Brain pericyte (primary cell): Measurements from ENCODE around the gene SIDT2.
"Not testable (repeated sequence)": the region's sequence is repeated elsewhere in the genome, so short reads cannot be mapped to it uniquely, and the experiment has no call there.

ENCODE experiments used
- DNase-seq: peaks from one replicate; pipeline ENCODE4 v3.0.0-alpha.2; 2012; ENCODE audit warnings: low read depth, low spot score

The SIDT2 gene

DNA sequence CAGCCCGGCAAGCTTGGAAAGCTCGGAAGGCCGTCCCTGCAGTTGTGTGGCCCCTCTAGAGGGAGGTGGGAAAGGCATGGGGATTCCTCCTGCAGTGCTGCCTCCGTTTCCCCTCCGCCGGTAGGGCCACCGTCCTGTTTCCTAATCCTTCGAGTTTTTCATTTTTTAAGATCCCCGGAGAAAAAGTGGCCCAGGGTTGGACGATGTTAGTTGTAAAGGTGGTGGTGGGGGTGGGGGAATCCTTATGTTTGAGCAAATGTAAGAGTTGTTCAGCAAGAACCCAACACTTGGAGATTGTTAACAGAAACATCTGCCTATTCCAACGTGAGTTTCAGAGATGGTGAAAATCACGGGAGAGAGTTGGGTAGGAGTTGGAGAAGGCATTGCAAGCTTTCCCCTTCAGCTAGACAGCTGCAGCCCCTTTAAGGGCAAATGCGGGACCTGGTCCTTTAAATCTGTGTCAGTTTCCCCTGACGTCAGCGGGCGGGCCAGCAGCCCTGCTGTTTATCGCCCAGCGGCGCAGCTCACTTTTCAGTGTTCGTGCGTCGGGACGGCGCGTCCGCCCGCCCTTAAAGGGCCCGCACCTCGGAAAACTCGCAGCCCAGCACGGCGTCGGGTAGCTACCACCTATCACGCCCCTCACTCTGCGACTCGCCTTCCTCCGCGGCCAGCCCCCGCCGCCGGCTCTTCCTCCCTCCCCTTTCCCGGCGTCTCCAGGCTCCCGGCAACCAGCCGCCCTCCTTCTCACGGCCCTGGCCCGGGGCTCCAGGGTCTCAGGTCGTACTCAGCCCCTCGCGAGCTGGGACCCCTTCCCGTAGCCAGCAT lies at the start of gene SIDT2:
TSS of gene SIDT2 (plus strand) at position 534 of the 825 bp plus-strand sequence. CDS start 521 bp downstream, outside the sequence.
- DNase-seq, result peak; percentile 85

DNA sequence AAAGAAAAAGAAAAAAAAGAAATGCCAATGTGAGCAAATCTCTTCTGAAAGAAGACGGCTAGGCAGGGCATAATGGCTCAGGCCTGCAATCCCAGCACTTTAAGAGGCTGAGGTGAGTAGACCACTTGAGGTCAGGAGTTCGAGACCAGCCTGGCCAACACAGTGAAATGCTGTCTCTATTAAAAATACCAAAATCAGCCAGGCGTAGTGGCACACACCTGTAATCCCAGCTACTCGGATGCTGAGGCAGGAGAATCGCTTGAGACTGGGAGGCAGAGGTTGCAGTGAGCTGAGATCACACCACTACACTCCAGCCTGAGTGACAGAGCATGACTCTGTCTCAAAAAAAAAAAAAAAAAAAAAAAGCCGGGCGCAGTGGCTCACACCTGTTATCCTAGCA lies 48.1 kb upstream of the SIDT2 start:
- not testable (repeated sequence) for DNase-seq

DNA sequence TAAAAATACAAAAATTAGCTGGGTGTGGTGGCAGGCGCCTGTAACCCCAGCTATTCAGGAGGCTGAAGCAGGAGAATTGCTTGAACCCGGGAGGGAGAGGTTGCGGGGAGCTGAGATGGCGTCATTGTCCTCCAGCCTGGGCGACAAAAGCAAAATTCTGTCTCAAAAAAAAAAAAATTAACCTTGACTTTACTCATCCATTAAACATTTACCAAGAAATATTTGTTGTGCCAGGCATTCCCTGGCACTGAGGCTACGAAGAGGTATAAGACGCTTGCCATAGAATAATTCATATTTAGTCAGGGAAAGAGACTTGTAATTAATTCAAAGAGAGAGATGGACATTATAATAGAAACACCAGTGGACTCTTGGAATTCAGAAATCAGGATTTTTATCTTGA lies 47.7 kb upstream of the SIDT2 start:
- DNase-seq, result no peak

DNA sequence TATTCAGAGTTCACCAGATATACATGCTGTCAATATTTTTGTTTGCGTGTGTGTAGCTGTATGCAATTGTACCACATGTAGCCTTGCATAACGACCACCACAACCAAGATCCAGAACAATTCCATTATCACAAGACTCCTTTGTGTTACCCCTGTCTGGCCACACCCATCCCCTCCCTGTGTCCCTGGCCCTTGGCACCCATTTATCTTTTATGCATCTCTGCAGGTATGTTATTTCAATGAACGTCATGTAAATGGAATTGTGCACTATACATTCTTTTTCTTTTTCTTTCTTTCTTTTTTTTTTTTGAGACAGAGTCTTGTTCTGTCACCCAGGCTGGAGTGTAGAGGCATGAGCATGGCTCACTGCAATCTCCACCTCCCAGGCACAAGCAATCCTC lies 44.1 kb upstream of the SIDT2 start:
- DNase-seq, result no peak

GRCh38 chr11:117134979-117135378 lies 43.6 kb upstream of the SIDT2 start:
- DNase-seq, result not testable (repeated sequence)

GRCh38 chr11:117137223-117138086 lies 41.1 kb upstream of the SIDT2 start:
- DNase-seq, result not testable (repeated sequence)

DNA sequence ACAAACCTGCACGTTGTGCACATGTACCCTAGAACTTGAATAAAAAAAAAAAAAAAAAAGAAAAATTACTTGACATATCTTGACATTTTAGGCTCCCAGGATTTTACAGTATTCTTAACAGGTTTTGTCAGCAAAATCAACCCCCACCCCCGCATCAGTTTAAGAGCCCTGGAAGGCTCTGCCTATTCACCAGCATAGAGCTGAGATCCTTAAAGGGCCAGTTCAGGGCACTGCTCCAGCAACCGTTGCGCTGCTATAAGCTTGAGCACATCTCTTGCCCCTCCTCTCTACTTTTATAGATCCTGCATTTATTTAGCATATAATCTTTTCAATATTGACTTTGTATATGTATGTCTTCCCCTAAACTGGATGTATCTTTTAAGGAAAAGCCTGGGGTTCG lies 35.2 kb upstream of the SIDT2 start:
- no peak for DNase-seq

DNA sequence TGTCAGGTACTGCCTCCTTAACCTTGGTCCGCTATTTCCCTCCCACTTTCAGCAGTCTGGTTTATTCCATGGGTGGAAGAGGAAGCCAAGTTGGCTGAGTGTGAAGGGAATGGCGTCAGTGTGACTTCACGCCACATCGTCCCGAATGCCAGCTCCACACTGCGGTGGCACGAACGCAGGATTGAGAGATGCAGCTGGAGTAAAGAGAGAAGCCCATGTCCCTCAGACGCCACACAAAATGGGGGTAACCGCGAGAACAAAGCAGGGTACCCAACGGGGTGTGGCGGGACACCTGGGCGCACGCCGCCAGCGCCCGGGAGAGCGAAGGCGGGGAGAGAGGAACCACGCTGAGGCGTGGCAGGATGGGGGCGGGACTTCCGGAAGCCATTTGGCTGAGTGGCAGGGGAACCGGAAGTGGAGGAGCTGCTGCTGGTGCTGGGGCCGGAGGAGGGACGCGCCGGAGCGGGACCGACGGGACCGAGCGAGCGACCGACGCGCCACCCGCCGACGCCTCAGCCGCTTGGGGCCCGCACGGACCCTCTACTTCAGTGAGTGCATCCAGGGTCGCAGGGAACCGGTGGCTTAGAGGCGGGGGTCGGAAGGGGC lies 34.6 kb upstream of the SIDT2 start, which contains the start of gene PAFAH1B2:
TSS of gene PAFAH1B2 (plus strand) at position 417 of the 606 bp plus-strand sequence. CDS start 8,161 bp downstream, outside the sequence.
- DNase-seq, result peak; percentile 50

- DNase-seq, result no peak
Observed at GRCh38 chr11:117144477-117145392, 33.8 kb upstream of the SIDT2 start.

DNA sequence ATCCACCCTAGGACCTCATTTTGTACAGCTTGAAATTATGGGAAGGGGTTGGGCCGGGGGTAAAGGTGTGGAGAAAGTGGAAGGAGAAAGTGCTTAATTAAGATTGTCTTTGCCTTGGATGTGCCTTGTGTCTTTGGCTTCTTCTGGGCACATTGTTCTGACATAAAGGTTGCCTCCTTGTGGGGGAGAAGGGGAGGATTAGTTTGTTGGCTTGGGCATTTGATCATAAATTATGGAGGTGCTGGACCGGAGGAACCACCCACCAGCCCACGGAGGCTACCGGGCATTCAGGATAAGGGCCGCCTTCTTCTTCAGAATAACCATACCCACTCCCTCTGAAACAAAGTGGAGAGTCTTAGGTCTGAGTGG lies 33.2 kb upstream of the SIDT2 start:
- DNase-seq, result no peak

GRCh38 chr11:117146521-117146920 lies 32.0 kb upstream of the SIDT2 start:
- DNase-seq, result no peak

GRCh38 chr11:117152066-117152465 lies 26.5 kb upstream of the SIDT2 start:
- DNase-seq, result no peak

- DNase-seq, result no peak
Observed at GRCh38 chr11:117154468-117154867, 24.1 kb upstream of the SIDT2 start.

DNA sequence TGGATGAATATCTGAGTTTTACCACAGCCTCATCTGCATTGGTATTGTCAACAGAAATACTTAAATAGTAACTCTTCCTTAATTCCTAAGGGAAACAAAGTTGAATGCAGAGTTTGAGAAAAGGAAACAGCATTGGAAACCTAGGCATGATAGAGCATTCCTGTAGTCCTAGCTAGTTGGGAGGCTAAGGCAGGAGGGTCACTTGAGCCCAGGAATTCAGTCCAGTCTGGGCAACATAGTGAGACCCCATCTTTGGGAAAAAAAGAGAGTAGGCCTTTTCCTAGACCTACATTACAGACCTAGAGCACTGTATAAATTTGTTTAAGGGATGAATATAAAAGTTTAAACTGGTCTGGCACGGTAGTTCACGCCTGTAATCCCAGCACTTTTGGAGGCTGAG lies 21.0 kb upstream of the SIDT2 start:
- no peak for DNase-seq

DNA sequence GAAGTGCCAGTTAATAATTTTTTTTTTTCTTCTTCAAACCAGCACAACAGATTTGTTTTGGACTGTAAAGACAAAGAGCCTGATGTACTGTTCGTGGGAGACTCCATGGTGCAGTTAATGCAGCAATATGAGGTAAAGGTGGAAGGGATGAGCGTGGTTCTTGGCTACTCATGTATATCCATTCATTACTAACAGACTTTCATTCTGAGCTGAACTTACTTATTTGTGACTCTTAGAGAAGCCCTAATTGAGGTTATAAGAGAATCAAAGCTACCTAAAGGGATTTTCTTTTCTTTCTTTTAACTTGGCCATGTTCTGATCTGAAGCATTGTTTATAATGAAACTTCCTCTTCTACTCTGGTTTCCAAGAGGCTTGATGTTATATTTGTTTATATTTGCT lies 18.7 kb upstream of the SIDT2 start:
- no peak for DNase-seq

- no peak for DNase-seq
Observed at GRCh38 chr11:117160826-117161225, 17.7 kb upstream of the SIDT2 start.

DNA sequence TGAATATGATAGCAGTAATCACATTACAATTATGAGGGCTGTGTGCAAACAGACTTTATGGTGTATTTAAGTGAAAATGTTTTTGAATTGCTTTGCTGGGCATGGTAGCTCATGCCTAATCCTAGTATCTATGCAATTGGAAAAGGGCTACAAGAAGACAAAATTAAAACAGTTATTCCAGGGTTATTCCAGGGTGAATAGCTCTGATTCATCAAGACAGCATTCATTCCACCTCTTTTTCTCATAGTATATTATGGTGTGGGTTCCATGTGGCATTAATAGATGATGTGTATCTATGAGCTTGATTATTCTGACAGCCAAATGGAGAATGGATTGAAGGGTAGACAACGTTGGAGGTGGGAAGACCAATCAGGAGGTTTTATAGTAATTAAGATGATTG lies 12.1 kb upstream of the SIDT2 start:
- no peak for DNase-seq

- DNase-seq, result no peak
Observed at GRCh38 chr11:117169736-117170135, 8.8 kb upstream of the SIDT2 start.

DNA sequence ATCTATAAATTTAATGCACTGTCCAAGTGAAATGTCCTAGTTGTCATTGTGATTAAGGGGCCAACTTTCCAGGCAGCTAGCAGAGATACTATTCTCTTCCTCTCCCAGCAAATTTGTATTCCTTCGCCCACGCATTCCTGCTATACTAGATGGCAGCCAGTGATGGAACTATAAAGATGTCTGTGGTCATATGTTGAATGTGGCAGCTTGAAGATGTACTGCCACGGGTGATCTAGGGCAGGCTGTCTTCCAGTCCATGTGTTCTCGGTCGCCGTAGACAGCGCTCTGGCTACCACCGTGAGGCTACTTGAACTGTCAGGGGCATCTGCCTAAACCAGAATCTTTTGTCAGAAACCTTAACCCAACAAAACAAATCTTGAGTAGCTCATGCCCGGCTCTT lies 8.3 kb upstream of the SIDT2 start:
- DNase-seq, result no peak

- DNase-seq, result no peak
Observed at GRCh38 chr11:117171007-117171403, 7.5 kb upstream of the SIDT2 start.

DNA sequence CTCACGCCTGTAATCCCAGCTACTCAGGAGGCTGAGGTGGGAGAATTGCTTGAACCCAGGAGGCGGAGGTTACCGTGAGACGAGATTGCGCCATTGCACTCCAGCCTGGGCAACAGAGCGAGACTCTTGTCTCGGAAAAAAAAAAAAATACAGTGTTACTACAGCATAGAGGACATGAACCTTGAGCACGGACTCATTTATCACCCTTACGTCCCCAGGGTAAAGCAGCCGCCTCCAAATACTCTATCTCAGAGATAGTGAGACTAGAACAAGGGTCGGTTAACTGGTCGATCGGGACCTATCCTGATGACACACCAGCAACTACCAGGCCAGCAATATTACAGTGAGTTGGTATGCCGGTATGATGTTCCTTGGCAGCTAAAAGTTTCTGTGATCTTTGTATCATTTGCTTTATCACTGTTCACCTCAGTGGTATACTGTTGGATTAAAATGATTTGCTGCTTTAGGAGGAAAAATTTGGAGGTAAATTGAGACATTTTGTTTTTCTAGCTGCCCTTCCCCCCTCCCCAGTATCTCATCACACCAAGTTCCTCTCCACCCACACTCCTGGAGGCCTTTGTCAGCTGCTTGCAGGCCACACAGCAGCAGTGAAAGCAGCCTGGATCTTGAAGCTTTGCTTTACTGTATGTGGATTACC lies 7.0 kb upstream of the SIDT2 start:
- no peak for DNase-seq
